ENCODE data around the gene KCNG1. TPM values are rescaled to one million over a fixed set of nuclear protein-coding genes. Genes with fewer than 3 reads are reported as not detected.

The KCNG1 gene
- total and polyA plus RNA-seq, 2 of the 4 experiments (the other 2 are of a cell fraction), result 23.7 to 51.4 TPM

DNA sequence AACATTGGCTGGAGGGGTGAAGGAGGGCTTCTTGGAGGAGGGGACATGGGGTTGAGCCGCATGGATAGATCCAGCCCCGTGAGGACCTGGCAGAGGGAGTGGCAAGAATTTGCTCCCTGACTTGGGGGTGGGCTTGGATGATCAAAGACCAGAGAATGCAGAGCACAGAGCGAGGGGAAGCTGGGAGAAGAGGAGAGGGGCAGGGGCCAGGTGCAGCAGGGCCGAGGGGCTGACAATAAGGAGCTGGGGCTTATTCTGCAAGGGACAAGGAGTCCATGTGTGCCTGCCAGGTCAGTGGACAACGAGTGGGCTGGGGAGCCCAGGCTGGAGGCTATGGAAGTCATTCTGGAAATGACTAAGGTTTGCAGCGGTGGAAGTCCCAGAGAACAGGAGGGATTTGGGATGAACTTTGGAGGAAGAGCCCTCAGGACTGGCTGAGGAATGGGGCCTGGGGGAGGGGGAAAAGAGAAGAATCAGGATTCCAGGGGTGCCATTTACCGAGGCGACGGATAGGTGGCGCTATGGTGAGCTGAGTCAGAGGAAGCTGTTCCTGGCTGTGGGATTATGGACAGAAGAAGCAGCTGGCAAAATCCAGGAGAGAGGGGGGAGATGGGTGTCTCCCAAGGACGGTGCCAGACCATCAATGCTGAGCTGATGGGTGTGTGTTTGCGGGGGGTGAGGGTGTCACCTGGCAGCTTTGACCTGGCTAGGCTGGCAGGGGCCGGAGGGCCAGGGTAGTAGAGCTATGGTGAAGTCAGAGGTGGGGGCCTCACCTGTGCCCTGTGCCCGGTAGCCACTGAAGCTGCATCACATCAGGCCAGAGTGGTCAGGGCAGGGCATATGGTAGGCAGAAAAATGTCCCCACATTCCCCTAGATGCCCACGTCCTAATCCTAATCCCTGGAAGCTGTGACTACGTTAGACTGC, 7.8 kb downstream of the KCNG1 start:
- no peak overlapping the region for H2BK15ac ChIP-seq (ENCODE audit: low read depth, low read length)
- no peak overlapping the region for H3K4me2 ChIP-seq (ENCODE audit: low read depth, low read length)
- H3K79me1 ChIP-seq (ENCODE audit: low read depth in 1 of 2, low read length in 2 of 2), result peaks cover 36 to 76% of the 10 kb centered on the region in 2 experiments
- H2BK120ac ChIP-seq (ENCODE audit: low read depth, low read length), result no peak overlapping the region
- H3K18ac ChIP-seq (ENCODE audit: low read depth, low read length), result no peak overlapping the region
- no TSS peak for BruUV-seq (replicated peaks)
- H4K5ac ChIP-seq (ENCODE audit: low read depth, low read length), result no peak overlapping the region
- no peak overlapping the region; the same call in 1 of the 2 replicates for H4K91ac ChIP-seq (ENCODE audit: insufficient read depth, low read depth, low read length)
- peaks cover 3% of the 10 kb centered on the region for H3K4me1 ChIP-seq (ENCODE audit: control insufficient read depth, insufficient read depth, low read length)
- peak overlapping the region; percentile 89 for H2AK5ac ChIP-seq (ENCODE audit: low read depth, low read length)
- intact Hi-C loops (cut with micrococcal nuclease) (loop anchor here (1.0 to 10.0 kb wide), 2 partner anchors 200 to 291 kb away; no protein-coding TSS in a partner anchor), in situ Hi-C loops (cut with MboI; ENCODE audit: low sequenced_read_pairs) (no loop called here), dilution Hi-C loops (cut with HindIII; ENCODE audit: low sequenced_read_pairs, unreplicated experiment) (no loop called here)
- no peak overlapping the region for H3K56ac ChIP-seq (ENCODE audit: extremely low read depth, insufficient read depth, low read length)
- H3K4ac ChIP-seq (ENCODE audit: low read depth, low read length), result peak overlapping the region; percentile 50
- H3K23ac ChIP-seq (ENCODE audit: low read depth, low read length), result no peak overlapping the region
- CTCF ChIA-PET, result interaction anchor here (0.6 to 1.7 kb wide), 13 partner anchors 8 to 349 kb away, joined by 3 to 10 read pairs (median 4); no protein-coding TSS in a partner anchor
- H4K20me1 ChIP-seq (ENCODE audit: insufficient read depth, low read length), result peaks cover 19% of the 10 kb centered on the region
- no peak overlapping the region for H2AK9ac ChIP-seq (replicated peaks; ENCODE audit: low read depth, low read length, poor library complexity)
- no peak overlapping the region for H3K14ac ChIP-seq (replicated peaks; ENCODE audit: low read depth, low read length)
- no peak overlapping the region for H3K4me3 ChIP-seq (ENCODE audit: insufficient read depth, low read depth, low read length)
- no peaks in the 10 kb centered on the region for H3K27me3 ChIP-seq (ENCODE audit: control insufficient read depth, insufficient read depth, low read length)
- POLR2A ChIA-PET (ENCODE audit: unreplicated experiment), result no interaction called here
- no peaks in the 10 kb centered on the region for H3K9me3 ChIP-seq (ENCODE audit: control insufficient read depth, insufficient read depth, low read length)
- H3K9ac ChIP-seq (ENCODE audit: low read depth, low read length), result no peak overlapping the region
- H2BK20ac ChIP-seq (ENCODE audit: low read depth, low read length), result 0 out of 2 replicates have a peak overlapping the region, but pooled peaks have one; percentile 38
- no peak overlapping the region for H4K8ac ChIP-seq (ENCODE audit: low read depth in 2 of 2, low read length in 2 of 2)
- H3K27ac ChIP-seq (ENCODE audit: insufficient read depth, low read length), result no peak overlapping the region
- H3K36me3 ChIP-seq (ENCODE audit: control insufficient read depth, insufficient read depth, low read length), result peaks cover 2% of the 10 kb centered on the region
- H2AFZ ChIP-seq (replicated peaks; ENCODE audit: low read length, poor library complexity), result peak overlapping the region; percentile 26
- H2BK5ac ChIP-seq (ENCODE audit: low read depth, low read length, poor library complexity, severe bottlenecking), result no peak overlapping the region
- ATAC-seq (ENCODE audit: low read depth), result peak; percentile 98
- peak; percentile 73 for DNase-seq
- H3K9me1 ChIP-seq (ENCODE audit: insufficient read depth, low read length), result no peaks in the 10 kb centered on the region
- 37% methylated on average over 6 of the region's 16 CpGs; no CpG with 5 or more reads in 1 of the 2 experiments for WGBS, 2 experiments (ENCODE audit: extremely low coverage in 2 of 2, insufficient read length in 1 of 2)
- TF ChIP-seq MAFK (IDR thresholded peaks at IDR 0.05; ENCODE audit: low read depth, low read length) (peak; percentile 19; the same call in 1 of the 2 replicates), NFE2L2 (IDR thresholded peaks at IDR 0.05; ENCODE audit: low read depth, low read length) (peak; percentile 26; the same call in 1 of the 2 replicates), FOS (IDR thresholded peaks at IDR 0.05; ENCODE audit: low read depth, low read length) (no peak), RFX5 (IDR thresholded peaks at IDR 0.05; ENCODE audit: low read depth, low read length) (no peak), POLR2A (IDR thresholded peaks at IDR 0.05; ENCODE audit: low read depth, low read length) (no peak), CEBPB (IDR thresholded peaks at IDR 0.05; ENCODE audit: low read depth, low read length) (no peak), SMC3 (IDR thresholded peaks at IDR 0.05; ENCODE audit: low read depth, low read length) (peak; percentile 77), MAZ (IDR thresholded peaks at IDR 0.05; ENCODE audit: borderline replicate concordance, low read depth, low read length) (peak; percentile 66; the same call in 1 of the 2 replicates), MXI1 (IDR thresholded peaks at IDR 0.05; ENCODE audit: borderline replicate concordance, low read depth, low read length) (no peak), BHLHE40 (IDR thresholded peaks at IDR 0.05; ENCODE audit: low read depth, low read length) (no peak), RCOR1 (IDR thresholded peaks at IDR 0.05; ENCODE audit: insufficient replicate concordance, low read length) (no peak), CHD1 (IDR thresholded peaks at IDR 0.05; ENCODE audit: low read depth, low read length) (no peak), USF2 (IDR thresholded peaks at IDR 0.05; ENCODE audit: low read depth, low read length) (no peak)
- TF ChIP-seq, protein P1, sequence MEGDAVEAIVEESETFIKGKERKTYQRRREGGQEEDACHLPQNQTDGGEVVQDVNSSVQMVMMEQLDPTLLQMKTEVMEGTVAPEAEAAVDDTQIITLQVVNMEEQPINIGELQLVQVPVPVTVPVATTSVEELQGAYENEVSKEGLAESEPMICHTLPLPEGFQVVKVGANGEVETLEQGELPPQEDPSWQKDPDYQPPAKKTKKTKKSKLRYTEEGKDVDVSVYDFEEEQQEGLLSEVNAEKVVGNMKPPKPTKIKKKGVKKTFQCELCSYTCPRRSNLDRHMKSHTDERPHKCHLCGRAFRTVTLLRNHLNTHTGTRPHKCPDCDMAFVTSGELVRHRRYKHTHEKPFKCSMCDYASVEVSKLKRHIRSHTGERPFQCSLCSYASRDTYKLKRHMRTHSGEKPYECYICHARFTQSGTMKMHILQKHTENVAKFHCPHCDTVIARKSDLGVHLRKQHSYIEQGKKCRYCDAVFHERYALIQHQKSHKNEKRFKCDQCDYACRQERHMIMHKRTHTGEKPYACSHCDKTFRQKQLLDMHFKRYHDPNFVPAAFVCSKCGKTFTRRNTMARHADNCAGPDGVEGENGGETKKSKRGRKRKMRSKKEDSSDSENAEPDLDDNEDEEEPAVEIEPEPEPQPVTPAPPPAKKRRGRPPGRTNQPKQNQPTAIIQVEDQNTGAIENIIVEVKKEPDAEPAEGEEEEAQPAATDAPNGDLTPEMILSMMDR (conservative IDR thresholded peaks at IDR 0.05; ENCODE audit: low read depth, low read length), result peak; percentile 91

Measured in IMR-90 (cell line).